Suprapubic skin (tissue), 4 donors: ENCODE results near the gene IRF2BP2.

ENCODE experiments used
- EP300 ChIP-seq: sonication (generic); formaldehyde crosslinking; IDR thresholded peaks from one replicate; pipeline ENCODE4 v1.6.1; 2017; ENCODE audit warnings: antibody characterized with exemption
- POLR2AphosphoS5 ChIP-seq, 3 donors: sonication (generic); formaldehyde crosslinking; IDR thresholded peaks; one replicate each; pipeline ENCODE4 v1.6.1; 2017; ENCODE audit warnings: antibody characterized with exemption in 3 of 3
- TF ChIP-seq, protein P1 (sequence below), 2 donors: fragments of 200-600 bp in 1 of 2; fragments of 450-650 bp in 1 of 2; sonication (generic) in 1 of 2; IDR thresholded peaks; one replicate each; pipeline ENCODE4 v1.5.1; 2016 to 2019; ENCODE audit warnings: antibody characterized with exemption in 2 of 2, mild to moderate bottlenecking in 1 of 2, moderate library complexity in 1 of 2

DNA sequence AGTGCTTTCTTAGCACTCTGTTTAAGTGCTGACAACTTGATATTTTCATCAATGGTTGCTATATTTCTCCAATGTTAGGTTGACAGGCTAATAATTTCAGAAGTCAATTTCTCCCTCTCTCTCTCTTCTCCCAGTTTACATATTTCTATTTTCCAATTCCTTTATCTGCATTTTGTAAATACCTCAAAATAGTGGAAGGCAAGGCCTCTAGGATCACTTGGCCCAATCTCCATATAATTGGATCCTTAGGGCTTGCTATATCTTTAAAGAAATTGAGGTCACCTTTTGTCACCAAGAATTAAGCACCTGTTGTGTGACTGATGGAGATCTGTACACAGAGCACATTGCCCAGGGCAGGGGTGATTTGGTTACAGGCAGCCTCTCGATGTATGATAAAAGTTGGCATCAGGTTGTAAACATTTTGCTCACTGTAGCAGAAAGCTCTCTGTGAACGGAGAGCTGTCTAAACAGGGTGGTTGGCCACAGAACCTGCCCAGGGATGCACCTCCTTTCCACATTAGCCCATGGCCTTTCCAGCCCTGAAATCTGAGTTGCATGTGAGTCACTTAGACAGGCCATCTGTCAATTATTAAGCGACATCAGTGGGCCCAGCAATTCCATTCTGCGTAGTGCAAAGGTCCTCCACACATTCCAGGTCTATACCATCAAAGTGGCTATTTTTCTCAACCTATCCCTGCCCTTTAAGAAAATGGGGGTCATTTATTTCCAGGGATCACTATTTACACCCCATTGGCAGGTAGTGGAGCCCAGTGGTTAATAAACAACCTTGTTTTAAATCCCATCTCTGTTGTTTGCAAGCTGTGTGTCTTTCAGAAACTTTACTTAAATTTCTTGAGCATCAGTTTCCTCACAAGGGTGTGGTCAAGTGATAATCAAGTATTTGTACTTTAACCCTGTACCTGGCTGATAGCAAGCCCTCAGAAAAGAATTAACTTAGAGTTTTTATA, 29.1 kb upstream of the IRF2BP2 start:
- no peak for TF ChIP-seq POLR2AphosphoS5 (IDR thresholded peaks at IDR 0.05)
- no peak for TF ChIP-seq EP300
- TF ChIP-seq, protein P1, sequence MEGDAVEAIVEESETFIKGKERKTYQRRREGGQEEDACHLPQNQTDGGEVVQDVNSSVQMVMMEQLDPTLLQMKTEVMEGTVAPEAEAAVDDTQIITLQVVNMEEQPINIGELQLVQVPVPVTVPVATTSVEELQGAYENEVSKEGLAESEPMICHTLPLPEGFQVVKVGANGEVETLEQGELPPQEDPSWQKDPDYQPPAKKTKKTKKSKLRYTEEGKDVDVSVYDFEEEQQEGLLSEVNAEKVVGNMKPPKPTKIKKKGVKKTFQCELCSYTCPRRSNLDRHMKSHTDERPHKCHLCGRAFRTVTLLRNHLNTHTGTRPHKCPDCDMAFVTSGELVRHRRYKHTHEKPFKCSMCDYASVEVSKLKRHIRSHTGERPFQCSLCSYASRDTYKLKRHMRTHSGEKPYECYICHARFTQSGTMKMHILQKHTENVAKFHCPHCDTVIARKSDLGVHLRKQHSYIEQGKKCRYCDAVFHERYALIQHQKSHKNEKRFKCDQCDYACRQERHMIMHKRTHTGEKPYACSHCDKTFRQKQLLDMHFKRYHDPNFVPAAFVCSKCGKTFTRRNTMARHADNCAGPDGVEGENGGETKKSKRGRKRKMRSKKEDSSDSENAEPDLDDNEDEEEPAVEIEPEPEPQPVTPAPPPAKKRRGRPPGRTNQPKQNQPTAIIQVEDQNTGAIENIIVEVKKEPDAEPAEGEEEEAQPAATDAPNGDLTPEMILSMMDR (IDR thresholded peaks at IDR 0.05) = no peak
